Suppressor macrophage (primary cell): ENCODE measurements around the gene MYOD1.

Experiments
- DNase-seq, 4 experiments: peaks; one replicate each; pipeline ENCODE4 v3.0.0-alpha.2; 2020 to 2022

MYOD1 gene

GRCh38 chr11:17702876-17703275 is 16.5 kb upstream of the MYOD1 start:
- peak; percentile 62 to 85 (median 71) for DNase-seq

GRCh38 chr11:17703951-17704350 is 15.4 kb upstream of the MYOD1 start:
- DNase-seq: peak; percentile 24 to 66 (median 57)

DNA sequence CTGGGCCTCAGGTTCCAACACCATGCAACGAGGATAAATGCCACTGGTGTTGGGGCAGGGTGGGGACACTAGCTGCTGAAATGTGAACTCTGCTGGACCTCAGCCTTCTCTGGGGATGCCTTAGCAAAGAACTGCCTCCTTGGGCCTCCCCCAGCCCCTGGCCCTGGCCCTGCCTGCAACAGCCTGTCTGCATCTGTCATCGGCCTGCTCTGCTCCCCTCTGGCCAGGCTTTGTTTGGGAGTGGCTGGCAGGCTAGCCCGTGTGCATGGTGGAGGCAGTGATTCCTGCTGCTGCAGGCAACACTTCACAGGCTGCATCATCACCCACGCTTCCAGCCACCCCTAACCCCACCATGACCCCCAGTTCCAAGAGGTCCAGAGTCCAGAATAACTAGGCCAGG is 11.5 kb upstream of the MYOD1 start:
- no peak for DNase-seq

DNA sequence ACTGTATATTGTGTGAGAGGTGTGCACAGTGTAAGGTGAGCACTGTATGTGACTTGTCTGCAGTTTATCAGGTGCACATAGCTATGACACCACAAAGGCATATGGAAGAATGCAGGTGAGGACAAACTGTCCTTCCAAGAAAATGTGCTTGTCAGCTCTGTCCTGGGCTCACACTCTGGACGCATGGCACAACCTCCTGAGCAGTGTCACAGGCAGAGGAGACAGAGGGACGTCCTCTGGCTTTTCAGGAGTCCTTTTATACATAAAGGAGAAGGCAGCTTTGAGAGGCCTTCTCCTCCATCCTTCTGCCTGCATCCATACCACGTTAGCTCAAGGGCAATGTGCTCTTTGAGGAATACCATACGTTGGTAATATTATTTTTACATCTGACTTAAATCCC is 7.5 kb upstream of the MYOD1 start:
- no peak for DNase-seq

DNA sequence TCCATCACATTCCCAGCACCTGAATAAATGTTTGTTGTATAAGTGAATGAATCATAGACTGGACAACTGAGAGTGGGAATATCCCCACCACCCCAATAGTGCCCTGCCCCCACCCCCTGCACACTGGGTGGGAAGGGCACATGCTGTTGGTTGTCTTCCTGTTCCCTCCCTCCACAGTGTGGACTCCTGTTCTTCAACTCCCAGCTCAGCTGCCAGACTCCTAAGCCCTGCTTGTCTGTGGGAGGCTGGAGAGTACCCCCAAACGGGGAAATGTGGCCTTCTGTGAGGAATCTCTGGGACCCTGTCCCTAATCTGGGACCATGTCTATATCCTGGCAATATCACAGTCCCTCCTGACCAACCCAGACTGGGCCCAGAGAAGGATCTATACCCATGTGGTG is 5.5 kb upstream of the MYOD1 start:
- no peak for DNase-seq

DNA sequence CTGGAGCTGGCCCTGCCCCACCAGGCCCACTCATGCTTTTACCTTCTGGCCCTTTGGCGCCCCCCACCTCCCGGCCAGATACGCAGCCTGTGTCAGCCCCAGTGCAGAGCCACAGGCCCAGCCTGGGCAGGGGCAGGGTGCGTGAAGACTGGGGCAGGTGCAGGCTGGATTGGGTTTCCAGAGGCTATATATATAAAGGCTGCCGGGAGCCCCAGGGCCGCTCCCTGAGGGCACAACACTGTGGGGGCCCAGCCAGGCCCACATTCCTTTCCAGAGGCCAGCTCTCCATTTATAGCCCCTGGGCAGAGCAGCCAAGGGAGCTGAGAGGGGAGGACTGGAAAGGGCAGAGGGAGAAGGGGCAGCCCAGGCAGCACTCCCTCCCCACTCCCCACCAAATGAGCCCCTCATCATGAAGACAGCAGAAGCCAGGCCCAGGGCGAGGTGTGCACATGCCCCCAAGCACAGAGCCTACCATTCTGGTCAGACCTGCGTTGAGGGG is 5.0 kb upstream of the MYOD1 start:
- DNase-seq: no peak

GRCh38 chr11:17714870-17715269 is 4.5 kb upstream of the MYOD1 start:
- DNase-seq: no peak

DNA sequence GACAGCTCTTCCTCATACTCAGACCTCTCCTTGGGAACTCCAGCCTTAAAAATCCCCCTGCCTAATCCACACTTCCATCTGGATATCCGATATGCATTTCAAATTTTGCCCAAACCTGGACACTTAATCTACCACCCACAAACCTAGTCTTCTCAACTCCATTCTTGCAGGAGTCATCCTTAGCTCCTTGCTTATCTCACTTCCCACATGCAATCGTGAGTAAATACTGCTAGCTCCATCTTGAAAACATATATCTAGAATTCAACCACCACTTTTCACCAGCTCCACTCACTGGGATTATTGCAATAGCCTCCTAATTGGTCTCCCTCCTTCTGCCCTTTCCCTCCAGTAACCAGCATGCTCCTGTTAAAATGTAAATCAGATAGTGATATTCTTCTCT is 2.6 kb upstream of the MYOD1 start:
- no peak for DNase-seq

GRCh38 chr11:17718015-17718414 is 1.4 kb upstream of the MYOD1 start:
- no peak for DNase-seq

GRCh38 chr11:17718510-17718962 is 835 bp upstream of the MYOD1 start:
- no peak for DNase-seq

- DNase-seq: peak in 1 of 4 experiments; percentile 32
Observed at GRCh38 chr11:17719938-17720795, 796 bp downstream of the MYOD1 start.

DNA sequence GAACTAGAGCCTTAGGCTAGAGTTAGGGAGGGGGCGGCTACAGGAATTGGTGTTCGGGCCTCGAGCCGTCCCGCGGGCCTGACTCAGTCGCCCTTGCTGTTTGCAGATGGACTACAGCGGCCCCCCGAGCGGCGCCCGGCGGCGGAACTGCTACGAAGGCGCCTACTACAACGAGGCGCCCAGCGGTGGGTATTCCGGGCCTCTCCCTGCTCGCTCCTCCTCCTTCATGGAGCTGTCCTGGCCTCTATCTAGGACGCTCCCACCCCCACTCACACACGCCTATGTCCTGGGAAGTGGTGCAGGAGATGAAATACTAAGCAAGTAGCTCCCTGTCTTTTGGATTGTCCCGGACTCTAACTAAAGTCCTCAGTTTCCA is 1.4 kb downstream of the MYOD1 start:
- DNase-seq: no peak

GRCh38 chr11:17721242-17721999 is 2.0 kb downstream of the MYOD1 start:
- DNase-seq: no peak

DNA sequence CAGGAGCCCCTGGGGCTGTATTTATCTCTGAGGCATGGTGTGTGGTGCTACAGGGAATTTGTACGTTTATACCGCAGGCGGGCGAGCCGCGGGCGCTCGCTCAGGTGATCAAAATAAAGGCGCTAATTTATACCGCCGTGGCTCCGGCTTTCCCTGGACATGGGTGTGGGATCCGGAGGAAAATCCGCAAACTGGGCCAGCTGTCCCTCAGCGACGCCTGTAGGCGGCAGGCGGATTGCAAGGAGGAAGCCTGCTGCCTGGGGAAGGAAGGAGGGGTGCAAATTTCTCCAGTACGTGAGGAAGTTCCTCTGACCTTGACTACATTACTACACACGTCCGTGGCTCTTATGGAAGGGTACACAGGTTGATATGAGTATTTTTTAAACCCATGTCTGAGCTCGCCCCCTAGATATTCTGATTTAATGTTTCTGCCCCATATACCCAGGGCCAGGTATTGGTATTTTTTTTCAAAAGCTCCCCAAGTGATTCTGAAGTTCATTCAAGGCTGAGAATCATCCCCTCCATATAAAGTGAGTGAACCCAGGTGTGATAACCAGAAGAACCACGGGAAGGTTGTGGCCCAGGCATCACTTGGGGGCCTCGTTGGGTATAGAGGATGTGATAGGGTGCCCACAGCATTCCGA is 2.8 kb downstream of the MYOD1 start:
- DNase-seq: peak; percentile 32 to 68 (median 56)

GRCh38 chr11:17724020-17724908 is 4.9 kb downstream of the MYOD1 start:
- no peak for DNase-seq

DNA sequence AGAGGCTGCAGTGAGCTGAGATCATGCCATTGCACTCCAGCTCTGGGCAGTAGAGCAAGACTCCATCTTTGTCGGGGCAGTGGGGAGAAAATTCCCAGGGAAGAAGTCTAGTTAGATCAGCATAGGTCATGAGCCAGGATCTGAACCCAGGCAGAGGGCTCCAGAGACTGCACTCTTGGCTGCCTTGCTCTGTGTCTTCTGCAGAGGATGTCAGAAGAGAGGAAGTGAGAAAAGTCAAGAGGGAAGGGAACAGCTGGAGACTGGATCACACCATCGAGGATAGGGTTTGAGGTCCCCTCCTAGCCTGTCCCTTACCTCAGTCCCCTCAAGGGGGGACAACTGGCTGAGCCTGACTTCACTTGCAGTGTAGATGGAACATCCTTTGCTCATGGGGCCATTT is 5.8 kb downstream of the MYOD1 start:
- DNase-seq: no peak

DNA sequence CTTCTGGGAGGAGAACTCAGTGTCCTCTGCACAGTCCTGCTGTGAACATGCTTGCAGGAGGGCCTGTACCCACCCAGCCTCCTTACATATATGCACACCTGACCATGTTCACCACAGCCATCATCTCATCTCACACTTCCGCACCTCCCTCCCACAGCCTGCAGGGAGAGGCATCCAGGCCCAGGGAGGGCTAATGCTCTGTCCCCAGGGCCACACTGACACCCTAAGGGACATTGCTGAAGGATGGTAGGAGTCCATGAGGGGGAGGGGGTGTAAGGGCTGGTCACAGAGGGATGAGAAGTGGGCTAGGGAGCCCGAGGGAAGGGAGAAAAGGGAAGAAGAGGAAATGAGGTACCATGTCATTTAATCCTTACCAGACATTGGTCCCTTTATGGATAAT is 10.8 kb downstream of the MYOD1 start:
- DNase-seq: no peak

DNA sequence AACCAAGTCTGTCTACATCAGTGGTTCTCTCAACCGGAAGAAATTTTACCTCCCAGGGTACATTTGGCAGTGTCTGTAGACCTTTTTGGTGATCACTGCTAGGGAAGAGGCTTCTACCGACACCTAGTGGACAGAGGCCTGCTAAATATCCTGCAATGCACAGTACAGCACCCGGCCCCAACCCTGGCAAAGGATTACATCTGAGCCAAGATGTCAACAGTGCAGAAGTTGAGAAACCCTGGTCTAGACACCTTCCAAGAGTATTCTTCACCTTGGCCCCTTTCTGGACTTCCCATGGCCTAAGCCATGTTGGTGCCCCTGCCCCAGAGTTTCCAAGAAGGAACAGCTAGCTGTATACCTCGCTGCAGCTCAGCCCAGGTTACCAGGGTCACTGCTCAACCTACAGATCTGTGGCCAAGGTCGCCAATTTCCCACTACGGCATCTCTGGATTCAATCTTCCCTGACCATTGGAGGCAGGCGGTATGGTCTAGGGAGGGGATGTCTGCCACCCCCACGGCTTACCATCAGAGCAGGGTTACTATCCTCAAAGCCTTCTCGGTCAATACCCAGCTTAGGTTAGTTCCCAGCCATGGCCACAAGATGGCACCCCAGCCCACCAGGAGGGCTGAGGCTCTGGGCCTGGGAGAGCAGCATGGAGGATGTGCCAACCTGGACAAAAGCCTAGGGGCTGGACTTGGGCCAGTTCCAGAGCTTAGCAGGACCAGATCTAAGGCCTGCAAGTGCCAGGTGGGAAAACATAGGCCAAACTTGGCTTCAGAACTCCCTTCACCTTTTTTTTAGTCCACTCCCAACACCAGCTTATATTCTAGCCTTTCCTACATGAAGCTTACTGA is 11.5 kb downstream of the MYOD1 start:
- DNase-seq: peak; percentile 71 to 80 (median 80)

- DNase-seq: no peak
Observed at GRCh38 chr11:17733261-17733660, 13.9 kb downstream of the MYOD1 start.

GRCh38 chr11:17734418-17734911 is 15.1 kb downstream of the MYOD1 start, which contains the start of gene KCNC1:
Gene KCNC1 (plus strand): TSS chr11:17734781. CDS start chr11:17736003, 1,222 bp downstream.
- DNase-seq: peak in 3 of 4 experiments; percentile 3 to 47 (median 26)
